GM23338 (cell line): Measurements from ENCODE around the gene PPP6R2. TPM values are rescaled to one million over a fixed set of nuclear protein-coding genes. Genes with fewer than 3 reads are reported as not detected.

ENCODE experiments used
- ATAC-seq: fragments of 200-7000 bp; cut with Tn5 transposase; 3 replicates; pipeline ENCODE4 v1.9.1; 2020
- DNase-seq: peaks from one replicate; pipeline ENCODE4 v3.0.0-alpha.2; 2015; ENCODE audit warnings: low spot score
- H2AFZ ChIP-seq: fragments of 200-600 bp; sonication (generic); 2 replicates; pipeline ENCODE4 v1.8.0; 2016; ENCODE audit warnings: antibody characterized with exemption, mild to moderate bottlenecking, moderate library complexity
- H3F3A ChIP-seq: fragments of 200-600 bp; sonication (generic); replicated peaks from 2 replicates; pipeline ENCODE4 v1.8.0; 2017; ENCODE audit warnings: antibody characterized with exemption, mixed run types, low read depth
- H3K27ac ChIP-seq: fragments of 200-600 bp; sonication (generic); 2 replicates; pipeline ENCODE4 v1.6.1; 2016; ENCODE audit warnings: low read depth
- H3K27me3 ChIP-seq: fragments of 200-600 bp; sonication (generic); 2 replicates; pipeline ENCODE4 v1.8.0; 2016; ENCODE audit warnings: mild to moderate bottlenecking, mixed run types, moderate library complexity; ENCODE audit not compliant: insufficient read depth
- H3K36me3 ChIP-seq: fragments of 200-600 bp; sonication (generic); 2 replicates; pipeline ENCODE4 v1.8.0; 2016; ENCODE audit warnings: mild to moderate bottlenecking; ENCODE audit not compliant: insufficient read depth
- H3K4me1 ChIP-seq: fragments of 200-600 bp; sonication (generic); 2 replicates; pipeline ENCODE4 v1.8.0; 2016; ENCODE audit warnings: mild to moderate bottlenecking, moderate library complexity; ENCODE audit not compliant: insufficient read depth
- H3K4me2 ChIP-seq: fragments of 200-600 bp; sonication (generic); 2 replicates; pipeline ENCODE4 v1.7.1; 2017; ENCODE audit warnings: mixed run types
- H3K4me3 ChIP-seq: fragments of 200-600 bp; sonication (generic); 2 replicates; pipeline ENCODE4 v1.6.1; 2016; ENCODE audit warnings: mixed run types
- H3K79me2 ChIP-seq: fragments of 200-600 bp; sonication (generic); replicated peaks from 2 replicates; pipeline ENCODE4 v1.8.0; 2017; ENCODE audit warnings: mild to moderate bottlenecking; ENCODE audit not compliant: insufficient read depth
- H3K9me2 ChIP-seq: fragments of 200-600 bp; sonication (generic); 2 replicates; pipeline ENCODE4 v1.8.0; 2017; ENCODE audit not compliant: insufficient read depth
- H4K20me1 ChIP-seq: fragments of 200-600 bp; sonication (generic); replicated peaks from 2 replicates; pipeline ENCODE4 v1.8.0; 2017; ENCODE audit warnings: mild to moderate bottlenecking; ENCODE audit not compliant: insufficient read depth
- H3K27ac Mint-ChIP-seq: 2 replicates; pipeline ENCODE4 v1.8.0; 2020; ENCODE audit warnings: inconsistent platforms, mild to moderate bottlenecking, moderate library complexity, mixed read lengths
- H3K27me3 Mint-ChIP-seq: 3 replicates; pipeline ENCODE4 v1.8.0; 2022; ENCODE audit warnings: low read depth, mild to moderate bottlenecking, moderate library complexity, mixed read lengths, inconsistent platforms; ENCODE audit not compliant: insufficient read depth, poor library complexity
- H3K36me3 Mint-ChIP-seq: 3 replicates; pipeline ENCODE4 v1.8.0; 2021; ENCODE audit warnings: low read depth, mild to moderate bottlenecking, inconsistent platforms, moderate library complexity, mixed read lengths
- H3K4me1 Mint-ChIP-seq: 3 replicates; pipeline ENCODE4 v1.8.0; 2020; ENCODE audit warnings: mild to moderate bottlenecking, inconsistent platforms, mixed read lengths
- H3K4me3 Mint-ChIP-seq: 3 replicates; pipeline ENCODE4 v1.8.0; 2021; ENCODE audit warnings: moderate library complexity, mild to moderate bottlenecking, inconsistent platforms, mixed read lengths
- H3K9me3 Mint-ChIP-seq: 3 replicates; pipeline ENCODE4 v1.8.0; 2020; ENCODE audit warnings: moderate library complexity, mild to moderate bottlenecking, inconsistent platforms, mixed read lengths
- CREB1 ChIP-seq: fragments of 250-450 bp; sonication (Bioruptor Pico); IDR thresholded peaks from 2 replicates; pipeline ENCODE4 v1.5.0; 2020; ENCODE audit warnings: low read depth, mild to moderate bottlenecking, moderate library complexity
- EZH2 ChIP-seq: fragments of 200-600 bp; sonication (generic); IDR thresholded peaks from one replicate; pipeline ENCODE4 v1.8.0; 2017; ENCODE audit warnings: antibody characterized with exemption, mild to moderate bottlenecking, low read depth; ENCODE audit not compliant: unreplicated experiment
- EZH2phosphoT487 ChIP-seq: fragments of 200-600 bp; sonication (generic); IDR thresholded peaks from one replicate; pipeline ENCODE4 v1.8.1; 2018; ENCODE audit warnings: antibody characterized with exemption; ENCODE audit not compliant: unreplicated experiment
- NANOG ChIP-seq: IDR thresholded peaks from 2 replicates; pipeline ENCODE4 v1.6.1; 2016; ENCODE audit warnings: antibody characterized with exemption, borderline replicate concordance
- POLR2AphosphoS5 ChIP-seq: IDR thresholded peaks from 2 replicates; pipeline ENCODE4 v1.6.1; 2016; ENCODE audit warnings: antibody characterized with exemption, low read depth
- REST ChIP-seq: IDR thresholded peaks from one replicate; pipeline ENCODE4 v1.6.1; 2018; ENCODE audit warnings: antibody characterized with exemption; ENCODE audit not compliant: unreplicated experiment
- ZNF114 ChIP-seq: fragments of 250-450 bp; sonication (Bioruptor Pico); IDR thresholded peaks from 2 replicates; pipeline ENCODE4 v1.5.0; 2020; ENCODE audit warnings: mild to moderate bottlenecking, moderate library complexity
- ZNF331 ChIP-seq: fragments of 250-450 bp; sonication (Bioruptor Pico); IDR thresholded peaks from 2 replicates; pipeline ENCODE4 v1.5.0; 2020; ENCODE audit warnings: low read depth, mild to moderate bottlenecking, moderate library complexity
- ZNF462 ChIP-seq: fragments of 250-450 bp; sonication (Bioruptor Pico); IDR thresholded peaks from 2 replicates; pipeline ENCODE4 v1.5.0; 2020; ENCODE audit warnings: mild to moderate bottlenecking, moderate library complexity
- polyA plus RNA-seq: library from polyadenylated mRNA; unstranded; fragments of >200 nt; fragmentation: Nextera tagmentation; extraction: Ambion mirVana; gene quantifications from 2 replicates; pipeline ENCODE4 v1.2.1, GENCODE V29; 2016
- total RNA-seq: library from RNA; depleted of rRNA; stranded (reverse); fragments of >200 nt; shearing (Covaris generic); gene quantifications from 2 replicates; pipeline ENCODE4 v1.2.3, GENCODE V29; 2014

PPP6R2 gene
- total and polyA plus RNA-seq, 2 experiments from 2014 or later = 11.9 to 45.8 TPM

GRCh38 chr22:50312371-50312770 lies 30.8 kb upstream of the PPP6R2 start (continued):
- TF ChIP-seq ZNF462 (no peak), POLR2AphosphoS5 (no peak), ZNF331 (no peak), EZH2phosphoT487 (no peak), CREB1 (no peak), NANOG (no peak), ZNF114 (no peak), EZH2 (no peak)

- peaks cover 16% of the 10 kb centered on the region for H3K27me3 Mint-ChIP-seq
- Histone ChIP-seq H3F3A (0 out of 2 replicates have a peak, but pooled peaks cover 6% of the 10 kb centered on the region), H3K4me3 (no peak overlapping the region), H3K36me3 (no peaks in the 10 kb centered on the region), H4K20me1 (no peaks in the 10 kb centered on the region), H3K27me3 (no peaks in the 10 kb centered on the region), H3K79me2 (no peaks in the 10 kb centered on the region), H3K4me1 (peaks cover 3% of the 10 kb centered on the region; the same call in 1 of the 2 replicates), H3K4me2 (no peak overlapping the region), H3K27ac (no peak overlapping the region), H2AFZ (no peak overlapping the region), H3K9me2 (no peaks in the 10 kb centered on the region)
- no peaks in the 10 kb centered on the region for H3K9me3 Mint-ChIP-seq
- no peaks in the 10 kb centered on the region for H3K36me3 Mint-ChIP-seq
- no peak overlapping the region for H3K4me3 Mint-ChIP-seq
- H3K27ac Mint-ChIP-seq = no peak overlapping the region
- ATAC-seq (no peak), DNase-seq (no peak)
- peaks cover 12% of the 10 kb centered on the region for H3K4me1 Mint-ChIP-seq
- TF ChIP-seq ZNF331 (no peak), EZH2phosphoT487 (no peak), REST (no peak)
These were observed 30.1 kb upstream of the PPP6R2 start for GRCh38 chr22:50313021-50313420.
